ENCODE data around the gene CPNE6.
A peak's percentile ranks its signal among the peaks of the same experiment; 100 is the strongest.
"Not testable (repeated sequence)": the region's sequence is repeated elsewhere in the genome, so short reads cannot be mapped to it uniquely, and the experiment has no call there.

The CPNE6 gene

DNA sequence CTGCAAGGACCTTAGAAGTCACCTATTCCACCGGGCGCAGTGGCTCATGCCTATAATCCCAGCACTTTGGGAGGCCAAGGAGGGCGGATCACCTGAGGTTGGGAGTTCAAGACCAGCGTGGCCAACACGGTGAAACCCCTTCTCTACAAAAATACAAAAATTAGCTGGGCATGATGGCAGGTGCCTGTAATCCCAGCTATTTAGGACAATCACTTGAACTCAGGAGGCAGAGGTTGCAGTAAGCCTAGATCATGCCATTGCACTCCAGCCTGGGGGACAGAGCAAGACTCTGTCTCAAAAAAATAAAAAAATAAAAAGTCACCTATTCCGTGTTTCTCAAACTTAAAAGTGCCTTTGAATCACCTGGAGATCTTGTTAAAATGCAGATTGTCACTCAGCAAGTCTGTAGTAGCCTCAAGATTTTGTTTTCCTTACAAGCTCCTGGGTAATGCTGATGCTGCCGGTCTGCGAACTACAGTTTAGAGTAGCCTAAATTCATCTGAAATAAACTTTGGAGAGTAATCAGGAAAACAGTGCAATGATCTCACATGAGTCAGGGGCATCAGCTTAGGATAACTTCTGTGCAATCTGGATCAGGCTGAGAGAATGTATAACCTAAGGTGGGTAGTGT, 34.4 kb downstream of the CPNE6 start:
- not testable (repeated sequence) for DNase-seq (ENCODE audit: low read depth in 2 of 2)

- DNase-seq (ENCODE audit: low read depth in 2 of 2), result no peak
Measured at GRCh38 chr14:24106672-24107271, 35.4 kb downstream of the CPNE6 start.

- no peak for DNase-seq (ENCODE audit: low read depth in 2 of 2)
Measured at GRCh38 chr14:24108336-24108874, 37.0 kb downstream of the CPNE6 start.

GRCh38 chr14:24110060-24110459, 38.7 kb downstream of the CPNE6 start:
- DNase-seq (ENCODE audit: low read depth in 2 of 2), result no peak

DNA sequence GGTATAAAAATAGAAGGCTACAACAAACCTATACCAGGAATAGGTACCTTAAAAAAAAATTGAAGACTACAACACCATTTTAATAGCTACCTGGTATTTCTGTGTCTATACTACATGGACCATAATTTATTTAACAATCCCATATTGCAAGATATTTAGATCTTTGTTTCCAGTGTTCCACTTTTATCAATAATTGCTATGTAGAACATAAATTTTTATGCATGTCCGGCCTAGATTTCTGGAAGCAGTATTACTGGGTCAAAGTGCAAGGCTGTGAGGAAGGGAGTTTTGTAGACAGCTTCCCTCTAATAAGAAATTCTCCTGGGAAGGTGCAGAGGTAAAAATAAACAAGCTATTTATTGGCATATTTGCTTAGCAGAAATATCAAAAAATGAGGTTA, 39.2 kb downstream of the CPNE6 start:
- no peak for DNase-seq (ENCODE audit: low read depth in 2 of 2)

- DNase-seq (ENCODE audit: low read depth in 2 of 2), result no peak
Measured at GRCh38 chr14:24113379-24113800, 42.0 kb downstream of the CPNE6 start.

GRCh38 chr14:24113801-24114531, 42.6 kb downstream of the CPNE6 start:
- DNase-seq (ENCODE audit: low read depth in 2 of 2), result peak; percentile 77 to 83

GRCh38 chr14:24114532-24115421, 43.4 kb downstream of the CPNE6 start, which contains the start of the genes DCAF11 and NRL:
Gene DCAF11 (plus strand): TSS chr14:24114777. CDS start chr14:24115595, 818 bp downstream.
Gene NRL (minus strand): TSS chr14:24114949. CDS start chr14:24082848, 32,101 bp downstream.
- peak; percentile 96 to 97 for DNase-seq (ENCODE audit: low read depth in 2 of 2)

- DNase-seq (ENCODE audit: low read depth in 2 of 2), result no peak
Measured at GRCh38 chr14:24115422-24116127, 44.2 kb downstream of the CPNE6 start.

- no peak for DNase-seq (ENCODE audit: low read depth in 2 of 2)
Measured at GRCh38 chr14:24116128-24116814, 44.9 kb downstream of the CPNE6 start.

DNA sequence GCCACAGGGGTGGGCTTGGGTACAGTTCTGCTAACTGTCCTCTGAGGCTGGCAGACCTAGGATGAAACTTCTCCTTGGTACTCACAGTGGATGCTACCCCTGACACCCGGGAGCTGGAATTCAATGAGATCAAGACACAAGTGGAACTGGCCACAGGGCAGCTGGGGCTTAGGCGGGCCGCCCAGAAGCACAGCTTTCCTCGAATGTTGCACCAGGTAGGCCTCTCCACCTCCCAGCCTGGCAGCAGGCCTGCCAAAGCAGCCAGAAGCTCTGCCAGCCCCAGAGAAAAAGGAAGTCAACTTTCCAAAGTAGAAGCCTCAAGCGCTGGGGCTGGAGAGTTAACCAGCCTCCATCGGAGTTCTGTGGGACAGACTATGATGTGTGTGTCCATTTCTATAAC, 45.8 kb downstream of the CPNE6 start:
- DNase-seq (ENCODE audit: low read depth in 2 of 2), result no peak

GRCh38 chr14:24119691-24120090, 48.3 kb downstream of the CPNE6 start:
- DNase-seq (ENCODE audit: low read depth in 2 of 2), result no peak

DNA sequence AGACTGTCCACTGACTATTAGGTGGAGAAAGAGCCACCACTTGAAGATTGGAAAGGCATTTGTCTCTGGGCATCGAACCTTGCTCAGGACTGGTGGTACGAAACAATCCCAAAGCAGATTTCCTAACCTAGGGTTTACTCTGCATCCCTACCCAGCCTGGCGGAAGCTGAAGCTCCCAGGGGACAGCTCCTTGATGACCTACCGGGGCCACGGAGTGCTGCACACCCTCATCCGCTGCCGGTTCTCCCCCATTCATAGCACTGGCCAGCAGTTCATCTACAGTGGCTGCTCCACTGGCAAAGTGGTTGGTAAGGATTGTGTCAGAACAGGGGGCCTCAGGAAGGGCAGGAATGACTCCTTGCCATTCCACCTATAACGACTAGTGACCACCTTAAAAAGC, 49.8 kb downstream of the CPNE6 start:
- DNase-seq (ENCODE audit: low read depth in 2 of 2), result no peak

DNA sequence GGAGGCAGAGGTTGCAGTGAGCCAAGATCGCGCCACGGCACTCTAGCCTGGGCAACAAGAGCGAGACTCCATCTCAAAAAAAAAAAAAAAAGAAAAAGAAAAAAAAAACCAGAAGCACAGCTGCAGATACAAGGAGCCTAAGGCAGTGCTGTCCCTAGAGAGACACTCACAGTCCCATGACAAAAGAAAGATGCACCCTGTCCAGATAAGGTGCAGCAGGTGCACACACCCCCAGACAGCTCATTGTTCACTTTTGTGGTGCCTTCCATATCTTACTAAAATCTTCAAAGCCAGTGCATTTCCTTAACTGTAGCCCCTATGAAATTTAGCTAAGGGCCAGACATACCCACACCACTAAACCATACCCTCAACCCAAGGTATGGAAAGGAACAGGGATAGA, 51.1 kb downstream of the CPNE6 start:
- DNase-seq (ENCODE audit: low read depth in 2 of 2), result no peak

GRCh38 chr14:24122898-24123297, 51.5 kb downstream of the CPNE6 start:
- no peak for DNase-seq (ENCODE audit: low read depth in 2 of 2)

- DNase-seq (ENCODE audit: low read depth in 2 of 2), result no peak
Measured at GRCh38 chr14:24123424-24124417, 52.4 kb downstream of the CPNE6 start.

DNA sequence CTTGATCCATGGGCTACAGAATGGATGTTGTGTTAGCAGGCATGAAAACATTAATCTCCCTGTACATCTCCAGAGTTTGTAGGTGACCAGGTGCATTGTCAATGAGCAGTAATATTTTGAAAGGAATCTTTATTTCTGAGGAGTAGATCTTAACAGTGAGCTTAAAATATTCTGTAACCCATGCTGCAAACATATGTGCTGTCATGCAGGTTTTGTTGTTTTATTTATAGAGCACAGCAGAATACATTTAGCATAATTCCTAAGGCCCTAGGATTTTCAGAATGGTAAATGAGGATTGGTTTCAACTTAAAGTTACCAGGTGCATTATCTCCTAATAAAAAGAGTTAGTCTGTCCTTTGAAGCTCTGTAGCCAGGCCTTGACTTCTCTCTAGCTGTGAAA, 55.6 kb downstream of the CPNE6 start:
- no peak for DNase-seq (ENCODE audit: low read depth in 2 of 2)

DNA sequence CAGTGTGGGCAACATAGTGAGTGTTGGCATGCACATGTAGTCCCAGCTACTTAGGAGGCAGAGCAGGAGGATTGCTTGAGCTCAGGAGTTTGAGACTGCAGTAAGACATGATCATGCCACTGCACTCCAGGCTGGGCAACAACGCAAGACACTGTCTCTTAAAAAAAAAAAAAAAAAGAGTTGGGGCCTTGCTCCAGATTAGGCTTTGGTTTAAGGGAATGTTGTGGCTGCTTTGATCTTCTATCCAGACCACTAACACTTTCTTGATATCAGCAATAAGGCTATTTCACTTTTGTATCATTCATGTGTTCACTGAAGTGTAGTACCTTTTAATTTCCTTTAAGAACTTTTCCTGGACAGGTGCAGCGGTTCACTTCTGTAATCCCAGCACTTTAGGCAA, 56.3 kb downstream of the CPNE6 start:
- DNase-seq (ENCODE audit: low read depth in 2 of 2), result no peak

Measured in stimulated activated CD8-positive, alpha-beta memory T cell treated with anti-CD3 and anti-CD28 coated beads, Interleukin-15, amount 100 ng/mL, for 48 hours (primary cell).